Spleen (tissue), 11 donors: ENCODE results near the gene CBX2. TPM values are rescaled to one million over a fixed set of nuclear protein-coding genes. Genes with fewer than 3 reads are reported as not detected.

ENCODE experiments used
- DNase-seq: peaks from one replicate; pipeline ENCODE4 v3.0.0-alpha.2; 2020
- H3K27ac ChIP-seq, 8 donors: fragments of 200-600 bp; sonication (generic) in 7 of 8; 1 replicate in 4 of 8; 2 replicates in 4 of 8; pipeline versions ENCODE4 v1.5.0 to v1.8.0; 2016 to 2021; ENCODE audit warnings: inconsistent platforms in 4 of 8, mild to moderate bottlenecking in 4 of 8, moderate library complexity in 1 of 8
- H3K27me3 ChIP-seq, 7 donors: fragments of 200-600 bp; sonication (generic) in 6 of 7; replicated peaks in 1 of 7; 1 replicate in 4 of 7; 2 replicates in 3 of 7; pipeline versions ENCODE4 v1.5.0 to v1.8.0; 2016 to 2021; ENCODE audit warnings: inconsistent platforms in 3 of 7, mild to moderate bottlenecking in 1 of 7
- H3K36me3 ChIP-seq, 6 donors: fragments of 200-600 bp; sonication (generic) in 5 of 6; 1 replicate in 4 of 6; 2 replicates in 2 of 6; pipeline versions ENCODE4 v1.5.0 to v1.8.0; 2016 to 2021; ENCODE audit warnings: inconsistent platforms in 2 of 6
- H3K4me1 ChIP-seq, 6 donors: fragments of 200-600 bp; sonication (generic) in 5 of 6; 1 replicate in 3 of 6; 2 replicates in 3 of 6; pipeline versions ENCODE4 v1.5.0 to v1.8.0; 2016 to 2021; ENCODE audit warnings: inconsistent platforms in 3 of 6
- H3K4me3 ChIP-seq, 8 donors: fragments of 200-600 bp; sonication (generic) in 7 of 8; 1 replicate in 4 of 8; 2 replicates in 4 of 8; pipeline versions ENCODE4 v1.5.0 to v1.8.0; 2016 to 2021; ENCODE audit warnings: inconsistent platforms in 4 of 8, mild to moderate bottlenecking in 4 of 8, moderate library complexity in 2 of 8
- H3K9me3 ChIP-seq, 8 donors: fragments of 200-600 bp; sonication (generic) in 7 of 8; 1 replicate in 4 of 8; 2 replicates in 4 of 8; pipeline versions ENCODE4 v1.5.0 to v1.8.0; 2016 to 2021; ENCODE audit warnings: inconsistent platforms in 4 of 8
- CTCF ChIP-seq, 11 experiments: fragments of 200-600 bp in 7 of 11; fragments of 450-650 bp in 4 of 11; sonication (generic) in 4 of 11; IDR thresholded peaks in 8 of 11; conservative IDR thresholded peaks in 3 of 11; 1 replicate in 7 of 11; 2 replicates in 4 of 11; pipeline versions ENCODE4 v1.4.0 to v1.8.0; 2016 to 2021; ENCODE audit warnings: antibody characterized with exemption in 11 of 11, inconsistent platforms in 4 of 11, mild to moderate bottlenecking in 1 of 11
- POLR2A ChIP-seq, 3 donors: fragments of 450-650 bp; IDR thresholded peaks; one replicate each; pipeline ENCODE4 v1.5.1; 2017; ENCODE audit warnings: antibody characterized with exemption in 3 of 3, mild to moderate bottlenecking in 1 of 3
- POLR2AphosphoS5 ChIP-seq, 3 donors: sonication (generic); formaldehyde crosslinking; IDR thresholded peaks; one replicate each; pipeline ENCODE4 v1.5.1; 2017; ENCODE audit warnings: antibody characterized with exemption in 3 of 3
- WGBS, 5 donors: extraction: QIAGEN DNeasy Blood & Tissue Kit in 3 of 5; methylation state at CpG; one replicate each; pipeline versions ENCODE4 v1.1.5 to v1.1.7; 2013 to 2018; 5-methylcytosine and 5-hydroxymethylcytosine counted together
- intact Hi-C: fragments of 100-400 bp; cut with DNase I; formaldehyde crosslinking; loops from one replicate; pipeline ENCODE4 v1.15.0; 2023; ENCODE audit warnings: low total_unique reads
- polyA plus RNA-seq, 3 donors: library from polyadenylated mRNA; stranded (reverse); fragments of 200-250 nt; gene quantifications; one replicate each; pipeline ENCODE4 v1.2.1, GENCODE V29; 2013
- total RNA-seq, 7 donors: library from RNA; depleted of rRNA in 3 of 7; stranded (reverse); fragments of >200 nt in 3 of 7; fragmentation: NEBNext Ultra II Directional in 4 of 7; extraction: Animal tissue kit (Norgen Biotek cat#: 25700) in 4 of 7; gene quantifications; one replicate each; pipeline versions ENCODE4 v1.1.0 to v1.2.1, GENCODE V29; 2016 to 2021
- donor health status: healthy with polysubstance abuse.
- donor health status: DM: no; HTN: no; CAD: no; lungs with moderate emphysema.
- donor health status: DM: no; HTN: no; CAD: no.
- donor health status: Bipolar disorder and iron deficiency.
- donor health status: healthy.
- donor health status: DM: no; HTN: no; CAD: no.
- donor health status: DM: yes; HTN: yes; CAD: no.

Gene CBX2
- total and polyA plus RNA-seq, 10 donors = 0.48 to 6.2 (median 3.3) TPM

GRCh38 chr17:79778504-79779083 lies 646 bp downstream of the CBX2 start:
- intact Hi-C loops = no loop called here
- H3K9me3 ChIP-seq = no peaks in the 10 kb centered on the region
- DNase-seq = no peak
- no peak for TF ChIP-seq CTCF (IDR thresholded peaks at IDR 0.05 in 8 of 11, conservative IDR thresholded peaks at IDR 0.05 in 3 of 11)
- TF ChIP-seq POLR2AphosphoS5 (IDR thresholded peaks at IDR 0.05) = peak in 1 of 3 donors; percentile 7
- TF ChIP-seq POLR2A (IDR thresholded peaks at IDR 0.05) = no peak
- peak overlapping the region; percentile 48 to 90 (median 66) for H3K4me3 ChIP-seq
- peaks cover 12 to 50% (median 38%) of the 10 kb centered on the region in 6 donors for H3K4me1 ChIP-seq
- peaks cover 3 to 97% (median 64%) of the 10 kb centered on the region in 7 donors for H3K27me3 ChIP-seq
- peak overlapping the region in 3 of 8 donors; percentile 33 to 58 (median 47) for H3K27ac ChIP-seq
- 0 to 2% (median 1%) methylated on average over 36 to 49 of the region's 49 CpGs for WGBS, 5 donors
- H3K36me3 ChIP-seq = peaks cover 0 to 1% (median 0%) of the 10 kb centered on the region in 6 donors

DNA sequence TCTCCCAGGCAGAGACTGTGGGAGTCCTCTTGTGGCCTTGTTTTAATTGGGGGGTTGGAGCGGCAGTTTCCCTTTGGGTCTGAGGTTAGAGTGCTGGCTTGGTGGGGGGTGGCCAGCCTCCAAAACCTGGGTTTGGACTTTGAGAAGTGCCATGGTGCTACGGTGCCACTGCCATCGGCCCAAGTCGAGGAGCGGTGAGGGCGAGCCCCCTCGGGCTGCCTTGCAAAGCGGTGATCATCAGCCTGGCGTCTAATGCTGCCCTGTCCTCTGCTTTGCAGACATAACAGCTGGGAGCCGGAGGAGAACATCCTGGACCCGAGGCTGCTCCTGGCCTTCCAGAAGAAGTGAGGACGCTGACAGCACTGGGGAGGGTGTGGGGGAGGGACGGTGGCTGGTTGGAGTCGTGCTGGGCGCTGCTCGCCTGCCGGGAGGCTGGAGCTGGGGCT lies 1.2 kb downstream of the CBX2 start:
- Histone ChIP-seq H3K9me3 (no peaks in the 10 kb centered on the region), H3K4me1 (peaks cover 12 to 50% (median 38%) of the 10 kb centered on the region in 6 donors), H3K36me3 (peaks cover 0 to 6% (median 0%) of the 10 kb centered on the region in 6 donors), H3K27me3 (peaks cover 3 to 97% (median 65%) of the 10 kb centered on the region in 7 donors), H3K27ac (no peak overlapping the region), H3K4me3 (peak overlapping the region in 5 of 8 donors; percentile 62 to 90 (median 71))
- 24 to 31% (median 27%) methylated on average over 16 to 17 of the region's 17 CpGs for WGBS, 5 donors
- no peak for DNase-seq
- no peak for TF ChIP-seq POLR2AphosphoS5 (IDR thresholded peaks at IDR 0.05)
- no peak for TF ChIP-seq POLR2A (IDR thresholded peaks at IDR 0.05)
- no peak for TF ChIP-seq CTCF (IDR thresholded peaks at IDR 0.05 in 8 of 11, conservative IDR thresholded peaks at IDR 0.05 in 3 of 11)
- intact Hi-C loops = no loop called here

- Histone ChIP-seq H3K36me3 (peaks cover 0 to 13% (median 0%) of the 10 kb centered on the region in 6 donors), H3K27ac (no peak overlapping the region), H3K4me3 (no peak overlapping the region), H3K4me1 (peaks cover 12 to 50% (median 38%) of the 10 kb centered on the region in 6 donors), H3K27me3 (peaks cover 3 to 97% (median 60%) of the 10 kb centered on the region in 7 donors), H3K9me3 (no peaks in the 10 kb centered on the region)
- WGBS, 5 donors = 83 to 95% (median 88%) methylated on average over 9 to 10 of the region's 10 CpGs
- DNase-seq = no peak
- intact Hi-C loops = no loop called here
- no peak for TF ChIP-seq POLR2AphosphoS5 (IDR thresholded peaks at IDR 0.05)
These were observed 1.9 kb downstream of the CBX2 start for GRCh38 chr17:79779661-79780365.

DNA sequence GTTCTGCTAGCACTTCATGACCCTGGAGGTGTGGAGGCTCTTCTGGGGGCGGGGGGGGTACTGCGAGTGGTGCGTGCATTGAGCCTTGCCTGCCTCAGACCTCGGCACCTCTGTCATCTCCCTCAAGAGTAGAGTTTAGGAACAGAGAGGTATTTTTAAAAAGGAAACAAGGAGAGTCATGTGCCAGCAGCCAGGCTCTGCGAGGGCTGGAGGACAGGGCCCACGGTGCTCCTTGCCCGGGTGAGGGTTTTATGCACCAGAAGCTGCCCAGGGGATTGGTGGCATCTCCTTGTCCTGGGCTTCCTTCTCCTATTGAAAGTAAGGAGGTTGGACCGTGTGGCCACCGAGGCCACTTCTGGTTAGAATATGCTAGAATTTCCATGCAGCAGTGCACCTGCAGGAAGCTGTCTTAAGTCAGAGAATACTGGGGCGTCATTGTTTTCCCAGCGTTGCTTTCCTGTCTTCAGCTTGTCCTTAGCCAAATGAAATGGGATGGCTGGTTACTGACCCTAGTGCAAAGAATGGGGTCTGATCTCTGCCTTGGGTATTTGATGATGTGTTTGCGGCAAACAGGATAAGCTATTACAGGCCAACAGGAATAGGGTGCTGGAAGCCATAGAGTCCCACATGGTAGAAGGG lies 3.2 kb downstream of the CBX2 start:
- peaks cover 3 to 97% (median 51%) of the 10 kb centered on the region in 7 donors for H3K27me3 ChIP-seq
- H3K27ac ChIP-seq = no peak overlapping the region
- no peaks in the 10 kb centered on the region for H3K9me3 ChIP-seq
- H3K4me3 ChIP-seq = no peak overlapping the region
- 41 to 56% (median 46%) methylated on average over 12 of the region's 12 CpGs for WGBS, 5 donors
- peaks cover 0 to 20% (median 0%) of the 10 kb centered on the region in 6 donors for H3K36me3 ChIP-seq
- intact Hi-C loops = no loop called here
- DNase-seq = peak; percentile 31
- TF ChIP-seq CTCF (IDR thresholded peaks at IDR 0.05 in 8 of 11, conservative IDR thresholded peaks at IDR 0.05 in 3 of 11) (no peak), POLR2A (IDR thresholded peaks at IDR 0.05) (no peak), POLR2AphosphoS5 (IDR thresholded peaks at IDR 0.05) (no peak)
- H3K4me1 ChIP-seq = peaks cover 12 to 50% (median 38%) of the 10 kb centered on the region in 6 donors
